HL-60 (cell line): Measurements from ENCODE around the gene CRYBG3.

ENCODE experiments used
- DNase-seq, 2 experiments: peaks; one replicate each; pipeline ENCODE4 v3.0.0-alpha.2; 2010 to 2020; ENCODE audit warnings: low read depth in 1 of 2, low spot score in 1 of 2
- H3K27ac ChIP-seq: fragments of 250-450 bp; sonication (Bioruptor Pico); replicated peaks from 2 replicates; pipeline ENCODE4 v1.5.1; 2020; ENCODE audit warnings: mild to moderate bottlenecking, moderate library complexity
- H3K27me3 ChIP-seq: fragments of 250-450 bp; sonication (Bioruptor Pico); 2 replicates; pipeline ENCODE4 v1.5.1; 2021; ENCODE audit warnings: mild to moderate bottlenecking, moderate library complexity; ENCODE audit not compliant: insufficient read depth, poor library complexity, severe bottlenecking
- H3K4me3 ChIP-seq: replicated peaks from 2 replicates; pipeline ENCODE4 v1.5.1; 2011; ENCODE audit warnings: mild to moderate bottlenecking, control low read depth, low read length; ENCODE audit not compliant: insufficient read depth
- CTCF ChIP-seq: IDR thresholded peaks from one replicate; pipeline ENCODE4 v1.5.1; 2011; ENCODE audit warnings: low read length, control low read depth, inconsistent platforms; ENCODE audit not compliant: insufficient read depth
- GABPA ChIP-seq: IDR thresholded peaks from 2 replicates; pipeline ENCODE4 v1.6.1; 2012; ENCODE audit warnings: low read depth
- POLR2AphosphoS5 ChIP-seq: IDR thresholded peaks from 2 replicates; pipeline ENCODE4 v1.6.1; 2012; ENCODE audit warnings: low read depth
- REST ChIP-seq: IDR thresholded peaks from 2 replicates; pipeline ENCODE4 v1.6.1; 2012; ENCODE audit warnings: low read depth; ENCODE audit not compliant: insufficient replicate concordance
- SPI1 ChIP-seq: IDR thresholded peaks from 2 replicates; pipeline ENCODE4 v1.6.1; 2012; ENCODE audit warnings: low read depth, mild to moderate bottlenecking, borderline replicate concordance

The CRYBG3 gene

GRCh38 chr3:97882975-97883598 is 61.3 kb downstream of the CRYBG3 start:
- no peak for TF ChIP-seq REST
- DNase-seq = no peak
- Histone ChIP-seq H3K4me3 (no peak overlapping the region), H3K27me3 (no peaks in the 10 kb centered on the region), H3K27ac (no peak overlapping the region)

GRCh38 chr3:97883736-97884135 is 61.9 kb downstream of the CRYBG3 start:
- Histone ChIP-seq H3K27ac (no peak overlapping the region), H3K4me3 (no peak overlapping the region), H3K27me3 (no peaks in the 10 kb centered on the region)
- no peak for DNase-seq
- TF ChIP-seq GABPA (no peak), CTCF (no peak), POLR2AphosphoS5 (no peak), REST (no peak), SPI1 (no peak)

- Histone ChIP-seq H3K27ac (no peak overlapping the region), H3K4me3 (no peak overlapping the region)
These were observed 62.8 kb downstream of the CRYBG3 start for GRCh38 chr3:97884586-97885123.

More at GRCh38 chr3:97884586-97885123, 62.8 kb downstream of the CRYBG3 start:
- TF ChIP-seq CTCF = no peak
- no peak for TF ChIP-seq REST
- TF ChIP-seq POLR2AphosphoS5 = no peak
- no peak for TF ChIP-seq SPI1
- no peak for TF ChIP-seq GABPA
- no peaks in the 10 kb centered on the region for H3K27me3 ChIP-seq
- DNase-seq = no peak
